H1 (cell line): ENCODE results near the gene CFAP298.

ENCODE experiments used
- CTCF ChIP-seq, 3 experiments: IDR thresholded peaks; 1 replicate in 2 of 3; 2 replicates in 1 of 3; pipeline versions ENCODE4 v1.5.1 to v1.6.1; 2011; ENCODE audit warnings: low read length in 3 of 3, mild to moderate bottlenecking in 3 of 3, inconsistent platforms in 2 of 3, low read depth in 1 of 3, moderate library complexity in 1 of 3; ENCODE audit not compliant: insufficient read depth in 1 of 3; ENCODE audit errors: control extremely low read depth in 1 of 3
- POLR2A ChIP-seq, 2 experiments: IDR thresholded peaks; 1 replicate in 1 of 2; 2 replicates in 1 of 2; pipeline ENCODE4 v1.6.1; 2011; ENCODE audit warnings: low read depth in 2 of 2, low read length in 2 of 2, mild to moderate bottlenecking in 2 of 2; ENCODE audit errors: control extremely low read depth in 1 of 2
- SIX5 ChIP-seq: IDR thresholded peaks from 2 replicates; pipeline ENCODE4 v1.6.1; 2011; ENCODE audit warnings: mild to moderate bottlenecking, low read depth, low read length

DNA sequence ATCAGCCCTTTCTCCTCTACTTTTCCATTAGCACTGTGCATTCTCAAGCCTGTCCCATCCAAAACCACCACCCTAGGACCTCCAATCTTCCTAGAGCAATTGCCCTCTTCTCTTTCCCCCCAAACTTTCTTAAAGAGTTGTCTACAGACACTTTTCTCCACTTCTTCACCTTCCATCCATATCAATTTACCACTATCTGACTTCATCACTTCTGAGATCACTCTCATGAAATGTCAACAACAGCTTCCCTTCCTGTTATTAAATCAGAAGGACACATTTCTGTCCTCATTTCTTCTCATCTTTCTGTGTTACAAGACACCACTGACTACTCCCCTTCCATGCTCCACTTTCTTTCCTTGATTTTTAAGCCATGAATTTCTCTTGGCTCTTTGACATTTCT, 36.0 kb upstream of the CFAP298 start:
- TF ChIP-seq SIX5: no peak
- no peak for TF ChIP-seq POLR2A (IDR thresholded peaks at IDR 0.05; ENCODE audit: control extremely low read depth in 1 of 2, low read depth in 2 of 2, low read length in 2 of 2)
- no peak for TF ChIP-seq CTCF (IDR thresholded peaks at IDR 0.05; ENCODE audit: control extremely low read depth in 1 of 3, insufficient read depth in 1 of 3, low read depth in 1 of 3, low read length in 3 of 3)
